ENCODE measurements around the gene MED13.

The MED13 gene

GRCh38 chr17:62045109-62045508 is 20.0 kb downstream of the MED13 start:
- H3K4me3 ChIP-seq (replicated peaks; ENCODE audit: insufficient read depth, low read length) = no peak overlapping the region
- no peaks in the 10 kb centered on the region for H3K27me3 ChIP-seq (ENCODE audit: insufficient read depth, poor library complexity, severe bottlenecking)
- H3K27ac ChIP-seq (replicated peaks) = no peak overlapping the region
- DNase-seq (ENCODE audit: low read depth in 1 of 2, low spot score in 1 of 2) = no peak
- TF ChIP-seq SPI1 (IDR thresholded peaks at IDR 0.05; ENCODE audit: borderline replicate concordance, low read depth) (no peak), POLR2AphosphoS5 (IDR thresholded peaks at IDR 0.05; ENCODE audit: low read depth) (no peak)
- TF ChIP-seq, protein P1, sequence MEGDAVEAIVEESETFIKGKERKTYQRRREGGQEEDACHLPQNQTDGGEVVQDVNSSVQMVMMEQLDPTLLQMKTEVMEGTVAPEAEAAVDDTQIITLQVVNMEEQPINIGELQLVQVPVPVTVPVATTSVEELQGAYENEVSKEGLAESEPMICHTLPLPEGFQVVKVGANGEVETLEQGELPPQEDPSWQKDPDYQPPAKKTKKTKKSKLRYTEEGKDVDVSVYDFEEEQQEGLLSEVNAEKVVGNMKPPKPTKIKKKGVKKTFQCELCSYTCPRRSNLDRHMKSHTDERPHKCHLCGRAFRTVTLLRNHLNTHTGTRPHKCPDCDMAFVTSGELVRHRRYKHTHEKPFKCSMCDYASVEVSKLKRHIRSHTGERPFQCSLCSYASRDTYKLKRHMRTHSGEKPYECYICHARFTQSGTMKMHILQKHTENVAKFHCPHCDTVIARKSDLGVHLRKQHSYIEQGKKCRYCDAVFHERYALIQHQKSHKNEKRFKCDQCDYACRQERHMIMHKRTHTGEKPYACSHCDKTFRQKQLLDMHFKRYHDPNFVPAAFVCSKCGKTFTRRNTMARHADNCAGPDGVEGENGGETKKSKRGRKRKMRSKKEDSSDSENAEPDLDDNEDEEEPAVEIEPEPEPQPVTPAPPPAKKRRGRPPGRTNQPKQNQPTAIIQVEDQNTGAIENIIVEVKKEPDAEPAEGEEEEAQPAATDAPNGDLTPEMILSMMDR (IDR thresholded peaks at IDR 0.05; ENCODE audit: insufficient read depth, low read length) = no peak

DNA sequence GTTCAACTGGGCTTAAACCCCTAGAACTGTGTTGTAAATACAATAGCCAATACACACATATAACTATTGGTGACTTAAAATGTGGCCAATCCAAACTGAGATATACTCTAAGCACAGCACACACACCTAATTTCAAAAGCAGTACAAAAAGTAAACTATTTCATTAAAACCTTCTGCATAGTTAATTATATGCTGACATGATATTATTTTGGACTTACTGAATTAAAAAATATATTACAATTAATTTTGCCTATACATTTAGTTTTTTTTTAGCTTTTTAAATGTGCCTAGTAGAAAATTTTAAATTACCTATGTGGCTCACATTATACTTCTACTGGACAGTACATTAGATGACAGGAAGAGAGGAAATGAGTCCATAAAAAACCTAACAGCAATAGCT is 21.5 kb downstream of the MED13 start:
- Histone ChIP-seq H3K4me3 (replicated peaks; ENCODE audit: insufficient read depth, low read length) (no peak overlapping the region), H3K27me3 (ENCODE audit: insufficient read depth, poor library complexity, severe bottlenecking) (no peaks in the 10 kb centered on the region), H3K27ac (replicated peaks) (no peak overlapping the region)
- TF ChIP-seq POLR2AphosphoS5 (IDR thresholded peaks at IDR 0.05; ENCODE audit: low read depth) (no peak), GABPA (IDR thresholded peaks at IDR 0.05; ENCODE audit: low read depth) (no peak), REST (IDR thresholded peaks at IDR 0.05; ENCODE audit: insufficient replicate concordance, low read depth) (no peak), SPI1 (IDR thresholded peaks at IDR 0.05; ENCODE audit: borderline replicate concordance, low read depth) (no peak)
- TF ChIP-seq, protein P1 (IDR thresholded peaks at IDR 0.05; ENCODE audit: insufficient read depth, low read length) = no peak
- no peak for DNase-seq (ENCODE audit: low read depth in 1 of 2, low spot score in 1 of 2)

DNA sequence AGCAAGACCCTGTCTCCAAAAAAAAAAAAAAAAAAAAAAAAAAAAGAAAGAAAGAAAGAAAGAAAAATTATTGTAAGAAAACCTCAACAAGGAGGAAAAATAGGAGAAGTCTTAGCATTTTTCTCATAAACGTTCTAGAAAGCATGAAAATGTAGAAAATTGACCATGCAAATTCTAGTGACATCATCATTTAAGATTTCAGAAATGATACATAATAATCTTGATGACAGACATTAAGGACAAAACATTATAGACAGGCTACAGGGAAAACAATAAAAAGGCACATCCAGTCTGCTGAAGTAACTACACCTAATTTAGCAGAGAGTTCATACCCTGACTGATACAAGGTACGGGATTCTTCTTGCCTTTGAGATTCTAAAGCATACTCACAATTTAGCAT is 21.9 kb downstream of the MED13 start:
- no peak for DNase-seq (ENCODE audit: low read depth in 1 of 2, low spot score in 1 of 2)
- H3K27me3 ChIP-seq (ENCODE audit: insufficient read depth, poor library complexity, severe bottlenecking) = no peaks in the 10 kb centered on the region
- TF ChIP-seq GABPA (IDR thresholded peaks at IDR 0.05; ENCODE audit: low read depth) = no peak
- TF ChIP-seq, protein P1 (IDR thresholded peaks at IDR 0.05; ENCODE audit: insufficient read depth, low read length) = no peak
- no peak for TF ChIP-seq SPI1 (IDR thresholded peaks at IDR 0.05; ENCODE audit: borderline replicate concordance, low read depth)
- no peak for TF ChIP-seq REST (IDR thresholded peaks at IDR 0.05; ENCODE audit: insufficient replicate concordance, low read depth)
- TF ChIP-seq POLR2AphosphoS5 (IDR thresholded peaks at IDR 0.05; ENCODE audit: low read depth) = no peak
- H3K4me3 ChIP-seq (replicated peaks; ENCODE audit: insufficient read depth, low read length) = no peak overlapping the region
- no peak overlapping the region for H3K27ac ChIP-seq (replicated peaks)

DNA sequence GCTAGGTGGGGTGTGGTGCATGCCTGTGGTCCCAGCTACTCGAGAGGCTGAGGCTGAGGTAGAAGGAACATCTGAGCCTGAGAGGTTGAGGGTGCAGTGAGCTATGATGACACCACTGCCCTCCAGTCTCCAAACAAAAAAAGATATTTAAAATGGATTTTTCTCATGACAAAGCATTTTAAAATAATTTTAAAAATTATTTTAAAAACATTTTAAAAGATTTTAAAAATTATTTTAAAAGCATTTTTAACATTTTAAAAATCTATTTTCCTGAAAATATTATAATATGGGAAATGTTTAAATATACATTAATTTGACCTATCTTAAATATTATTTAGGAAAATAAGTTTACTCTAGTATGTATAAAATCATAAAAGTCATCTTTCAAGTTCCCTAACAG is 26.8 kb downstream of the MED13 start:
- H3K4me3 ChIP-seq (replicated peaks; ENCODE audit: insufficient read depth, low read length) = no peak overlapping the region
- no peaks in the 10 kb centered on the region for H3K27me3 ChIP-seq (ENCODE audit: insufficient read depth, poor library complexity, severe bottlenecking)
- TF ChIP-seq REST (IDR thresholded peaks at IDR 0.05; ENCODE audit: insufficient replicate concordance, low read depth) = no peak
- no peak for TF ChIP-seq POLR2AphosphoS5 (IDR thresholded peaks at IDR 0.05; ENCODE audit: low read depth)
- TF ChIP-seq GABPA (IDR thresholded peaks at IDR 0.05; ENCODE audit: low read depth) = no peak
- TF ChIP-seq, protein P1 (IDR thresholded peaks at IDR 0.05; ENCODE audit: insufficient read depth, low read length) = no peak
- no peak for TF ChIP-seq SPI1 (IDR thresholded peaks at IDR 0.05; ENCODE audit: borderline replicate concordance, low read depth)
- H3K27ac ChIP-seq (replicated peaks) = no peak overlapping the region
- no peak for DNase-seq (ENCODE audit: low read depth in 1 of 2, low spot score in 1 of 2)

Data from HL-60 (cell line).